ENCODE results near the gene DBN1.
A peak's percentile ranks its signal among the peaks of the same experiment; 100 is the strongest.

DBN1 gene

DNA sequence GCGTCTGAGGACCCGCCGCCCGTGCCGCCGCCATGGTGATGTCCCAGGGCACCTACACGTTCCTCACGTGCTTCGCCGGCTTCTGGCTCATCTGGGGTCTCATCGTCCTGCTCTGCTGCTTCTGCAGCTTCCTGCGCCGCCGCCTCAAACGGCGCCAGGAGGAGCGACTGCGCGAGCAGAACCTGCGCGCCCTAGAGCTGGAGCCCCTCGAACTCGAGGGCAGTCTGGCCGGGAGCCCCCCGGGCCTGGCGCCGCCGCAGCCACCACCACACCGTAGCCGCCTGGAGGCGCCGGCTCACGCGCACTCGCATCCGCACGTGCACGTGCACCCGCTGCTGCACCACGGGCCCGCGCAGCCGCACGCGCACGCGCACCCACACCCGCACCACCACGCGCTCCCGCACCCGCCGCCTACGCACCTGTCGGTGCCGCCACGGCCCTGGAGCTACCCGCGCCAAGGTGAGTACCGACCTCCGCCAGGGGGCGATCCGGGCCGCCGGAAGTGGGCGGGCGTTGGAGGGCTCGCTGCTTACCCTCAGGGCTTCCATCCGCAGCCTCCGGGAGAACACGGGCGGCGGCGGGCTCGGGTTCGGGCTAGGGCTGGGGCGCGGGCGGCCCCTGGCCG, 18.3 kb downstream of the DBN1 start:
- TF ChIP-seq, protein P1, sequence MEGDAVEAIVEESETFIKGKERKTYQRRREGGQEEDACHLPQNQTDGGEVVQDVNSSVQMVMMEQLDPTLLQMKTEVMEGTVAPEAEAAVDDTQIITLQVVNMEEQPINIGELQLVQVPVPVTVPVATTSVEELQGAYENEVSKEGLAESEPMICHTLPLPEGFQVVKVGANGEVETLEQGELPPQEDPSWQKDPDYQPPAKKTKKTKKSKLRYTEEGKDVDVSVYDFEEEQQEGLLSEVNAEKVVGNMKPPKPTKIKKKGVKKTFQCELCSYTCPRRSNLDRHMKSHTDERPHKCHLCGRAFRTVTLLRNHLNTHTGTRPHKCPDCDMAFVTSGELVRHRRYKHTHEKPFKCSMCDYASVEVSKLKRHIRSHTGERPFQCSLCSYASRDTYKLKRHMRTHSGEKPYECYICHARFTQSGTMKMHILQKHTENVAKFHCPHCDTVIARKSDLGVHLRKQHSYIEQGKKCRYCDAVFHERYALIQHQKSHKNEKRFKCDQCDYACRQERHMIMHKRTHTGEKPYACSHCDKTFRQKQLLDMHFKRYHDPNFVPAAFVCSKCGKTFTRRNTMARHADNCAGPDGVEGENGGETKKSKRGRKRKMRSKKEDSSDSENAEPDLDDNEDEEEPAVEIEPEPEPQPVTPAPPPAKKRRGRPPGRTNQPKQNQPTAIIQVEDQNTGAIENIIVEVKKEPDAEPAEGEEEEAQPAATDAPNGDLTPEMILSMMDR (IDR thresholded peaks at IDR 0.05; ENCODE audit: low read depth, low read length): peak; percentile 41
- H3K4me3 ChIP-seq (replicated peaks in 1 of 2; ENCODE audit: low read depth in 2 of 2, low read length in 2 of 2): peak overlapping the region; percentile 45 to 49
- DNase-seq (ENCODE audit: low read depth in 2 of 2): peak; percentile 59 to 67

DNA sequence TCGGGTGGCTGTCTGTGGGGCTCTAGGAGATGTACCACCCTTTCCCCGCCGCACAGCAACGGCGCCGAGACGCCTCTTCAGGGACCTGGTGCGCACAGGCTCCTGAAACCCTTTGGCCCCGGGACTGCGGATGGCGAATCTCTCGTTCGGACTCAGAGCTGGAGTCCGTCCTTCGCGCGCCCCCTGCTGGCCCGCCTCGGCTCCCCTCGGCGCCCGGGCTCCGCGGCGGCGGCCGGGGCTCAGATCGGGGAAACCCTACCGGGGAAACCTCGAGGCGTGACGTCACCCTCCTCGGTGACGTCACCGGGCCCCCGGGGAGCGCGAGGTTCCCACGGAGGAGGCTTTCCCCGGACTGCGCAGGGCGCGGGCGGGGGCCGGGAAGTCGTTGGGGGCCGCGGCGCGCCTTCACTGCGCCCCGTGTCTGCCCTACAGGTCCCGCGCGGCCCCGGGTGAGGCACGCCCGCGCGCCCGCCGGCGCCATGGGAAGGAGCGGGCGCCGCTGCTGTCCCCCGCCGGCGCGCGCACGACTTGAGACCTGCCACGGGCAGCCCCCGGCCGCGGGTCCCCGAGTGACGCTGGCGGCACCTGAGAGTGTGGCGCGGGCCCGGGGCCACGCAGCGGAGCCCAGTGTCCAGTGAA, 18.9 kb downstream of the DBN1 start:
- TF ChIP-seq, protein P1 (IDR thresholded peaks at IDR 0.05; ENCODE audit: low read depth, low read length): peak; percentile 51
- peak overlapping the region; percentile 45 to 49 for H3K4me3 ChIP-seq (replicated peaks in 1 of 2; ENCODE audit: low read depth in 2 of 2, low read length in 2 of 2)
- DNase-seq (ENCODE audit: low read depth in 2 of 2): peak; percentile 89

DNA sequence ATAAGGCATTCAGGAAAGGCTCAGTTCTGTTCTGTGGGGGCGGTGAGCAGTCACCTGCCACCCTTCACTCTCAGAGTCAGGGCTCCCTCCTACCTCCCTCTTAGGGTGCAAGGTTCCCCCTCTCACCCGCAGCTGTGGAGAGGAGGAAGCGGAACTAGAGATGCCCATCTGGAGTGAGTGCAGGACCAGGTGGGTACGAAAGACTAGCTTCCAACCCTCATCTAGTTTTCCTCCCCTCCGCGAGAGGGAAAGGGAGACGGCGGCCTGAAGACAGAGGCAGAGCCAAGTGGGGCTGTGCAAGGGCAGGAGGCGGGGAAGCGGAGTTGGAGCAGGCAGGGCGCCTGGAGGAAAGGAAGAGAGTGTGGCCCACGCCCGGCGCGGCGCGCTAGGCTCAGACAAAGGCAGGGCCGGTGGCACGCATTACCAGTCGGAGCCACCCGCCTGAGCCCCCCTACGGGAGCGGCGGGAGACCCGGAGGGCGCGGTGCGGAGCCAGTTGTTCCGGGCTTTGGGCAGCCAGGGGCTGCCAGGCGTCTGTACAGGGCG, 19.5 kb downstream of the DBN1 start:
- DNase-seq (ENCODE audit: low read depth in 2 of 2): peak in 1 of 2 donors; percentile 45
- H3K4me3 ChIP-seq (replicated peaks in 1 of 2; ENCODE audit: low read depth in 2 of 2, low read length in 2 of 2): peak overlapping the region; percentile 24 to 26
- TF ChIP-seq, protein P1 (IDR thresholded peaks at IDR 0.05; ENCODE audit: low read depth, low read length): no peak

DNA sequence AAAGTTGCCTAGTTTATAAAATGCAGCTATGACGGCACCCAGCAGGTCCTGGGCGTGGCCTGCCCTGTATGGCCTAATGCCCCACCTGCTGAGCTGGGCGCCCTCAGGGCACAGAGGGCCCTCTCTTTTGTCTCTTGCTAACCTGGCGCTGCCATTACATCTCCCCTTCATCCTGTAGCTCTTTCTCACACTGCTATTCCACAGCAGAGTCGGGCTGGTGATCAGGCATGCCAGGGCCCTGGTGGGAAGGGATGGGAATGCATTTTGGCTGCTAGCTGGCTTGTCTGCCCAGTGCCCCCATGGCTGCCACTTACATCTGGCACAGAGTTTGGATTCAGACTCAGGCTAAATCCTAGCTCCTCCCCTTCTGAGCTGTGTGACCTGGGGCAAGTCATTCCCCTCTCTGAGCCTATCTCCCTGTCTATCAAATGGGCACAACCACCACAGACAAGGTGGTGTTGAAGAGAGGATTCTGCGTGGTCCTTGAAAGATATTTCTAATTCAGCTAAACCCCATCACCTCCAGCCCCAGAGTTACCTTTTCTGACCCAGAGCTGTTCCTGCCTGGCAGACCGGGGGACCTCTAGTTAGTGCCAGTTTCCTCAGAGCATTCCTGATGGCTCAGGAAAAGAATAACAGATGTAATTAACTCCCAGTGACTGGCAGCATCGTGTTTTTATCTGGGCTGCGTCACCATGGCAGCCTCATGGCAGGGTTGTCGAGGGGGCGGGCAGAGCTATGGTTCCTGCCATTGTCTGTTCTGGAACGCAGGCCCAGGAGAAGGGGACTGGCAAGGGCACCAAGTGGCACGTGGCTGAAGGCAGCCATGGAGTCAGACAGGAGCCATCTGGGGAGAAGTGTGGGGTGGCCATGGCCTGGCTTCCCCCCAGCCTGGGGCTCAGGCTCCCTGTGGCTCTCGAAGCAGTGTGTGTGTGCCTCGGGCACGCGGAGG, 20.5 kb downstream of the DBN1 start:
- TF ChIP-seq, protein P1 (IDR thresholded peaks at IDR 0.05; ENCODE audit: low read depth, low read length): no peak
- no peak overlapping the region for H3K4me3 ChIP-seq (replicated peaks in 1 of 2; ENCODE audit: low read depth in 2 of 2, low read length in 2 of 2)
- no peak for DNase-seq (ENCODE audit: low read depth in 2 of 2)

DNA sequence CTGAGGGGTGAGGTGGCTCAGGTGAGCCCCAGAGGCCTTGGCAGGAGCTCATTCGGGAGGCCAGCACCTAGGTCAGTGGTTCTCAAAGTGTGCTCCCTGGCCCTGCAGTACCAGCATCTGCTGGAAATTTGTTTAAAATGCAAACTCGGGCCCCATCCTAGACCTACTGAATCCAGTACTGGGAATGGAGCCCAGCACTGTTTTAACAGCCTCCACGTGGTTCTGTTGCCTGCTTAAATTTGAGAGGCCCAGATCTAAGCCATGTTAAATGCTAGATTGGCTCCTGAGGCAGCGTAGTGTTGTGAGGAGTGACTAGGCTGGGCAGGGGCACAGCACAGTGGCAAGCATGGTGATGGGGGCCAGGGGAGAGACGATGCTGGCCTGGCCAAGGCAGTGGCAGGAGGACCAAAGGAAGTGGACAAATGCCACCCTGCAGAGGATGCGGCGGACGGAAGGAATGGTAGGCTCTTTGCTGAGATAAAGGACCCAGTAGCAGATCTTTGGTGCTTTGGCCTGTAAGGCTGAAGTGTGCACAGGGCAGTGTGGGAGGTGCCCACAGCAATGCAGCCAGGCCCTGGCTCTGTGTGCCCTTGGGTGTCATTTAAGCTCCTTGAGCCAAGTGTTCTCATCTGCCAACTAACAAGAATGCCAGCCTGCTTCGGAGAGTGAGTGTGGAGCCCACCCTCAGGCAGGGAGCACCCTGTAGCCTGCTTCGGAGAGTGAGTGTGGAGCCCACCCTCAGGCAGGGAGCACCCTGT, 22.6 kb downstream of the DBN1 start:
- DNase-seq (ENCODE audit: low read depth in 2 of 2): no peak
- H3K4me3 ChIP-seq (replicated peaks in 1 of 2; ENCODE audit: low read depth in 2 of 2, low read length in 2 of 2): no peak overlapping the region
- TF ChIP-seq, protein P1 (IDR thresholded peaks at IDR 0.05; ENCODE audit: low read depth, low read length): no peak
